K562 (cell line): ENCODE data around the gene P2RX5. TPM values are rescaled to one million over a fixed set of nuclear protein-coding genes. Genes with fewer than 3 reads are reported as not detected.

Experiments used
- CCNT2 ChIP-seq: IDR thresholded peaks from 2 replicates; pipeline ENCODE4 v1.6.1; 2011; ENCODE audit warnings: borderline replicate concordance, low read depth, mild to moderate bottlenecking, moderate library complexity, mixed read lengths, low read length; ENCODE audit not compliant: insufficient read length; ENCODE audit errors: extremely low read depth
- HDAC1 ChIP-seq, 2 experiments: fragments of 450-650 bp; IDR thresholded peaks; 2 replicates each; pipeline ENCODE4 v1.6.1; 2016 to 2017; ENCODE audit warnings: inconsistent platforms in 1 of 2, mild to moderate bottlenecking in 1 of 2, moderate library complexity in 1 of 2
- JUND ChIP-seq, 2 experiments: IDR thresholded peaks; 2 replicates in 1 of 2; 3 replicates in 1 of 2; pipeline ENCODE4 v1.6.1; 2011; ENCODE audit warnings: borderline replicate concordance in 2 of 2, low read depth in 2 of 2, low read length in 2 of 2, improper control_type of control experiment in 1 of 2, missing biosample characterization in 1 of 2, missing genetic modification characterization in 1 of 2, missing genetic modification reagents in 1 of 2
- MITF ChIP-seq: IDR thresholded peaks from 2 replicates; pipeline ENCODE4 v1.6.1; 2014; ENCODE audit warnings: antibody characterized with exemption
- NR1H2 ChIP-seq: sonication (generic); formaldehyde crosslinking; IDR thresholded peaks from 2 replicates; pipeline ENCODE4 v1.4.0; 2020; ENCODE audit warnings: mild to moderate bottlenecking, missing genetic modification reagents
- PRPF4 ChIP-seq: fragments of 200-400 bp; formaldehyde crosslinking; IDR thresholded peaks from one replicate; pipeline ENCODE4 v1.6.1; 2017; ENCODE audit warnings: low read length, low read depth, mild to moderate bottlenecking; ENCODE audit not compliant: insufficient read depth, poor library complexity, severe bottlenecking
- SMAD4 ChIP-seq: fragments of 250-450 bp; sonication (Bioruptor Pico); conservative IDR thresholded peaks from 2 replicates; pipeline ENCODE4 v1.8.0; 2021; ENCODE audit warnings: inconsistent platforms, mild to moderate bottlenecking, moderate library complexity
- TCFL5 ChIP-seq: fragments of 250-450 bp; sonication (Bioruptor Pico); conservative IDR thresholded peaks from 2 replicates; pipeline ENCODE4 v1.6.1; 2021; ENCODE audit warnings: mild to moderate bottlenecking, moderate library complexity, matching md5 sums
- THRB ChIP-seq: fragments of 450-650 bp; formaldehyde crosslinking; conservative IDR thresholded peaks from 2 replicates; pipeline ENCODE4 v1.4.0; 2022; ENCODE audit warnings: mild to moderate bottlenecking, missing genetic modification characterization
- UBTF ChIP-seq, 2 experiments: IDR thresholded peaks; 2 replicates each; pipeline ENCODE4 v1.6.1; 2012; ENCODE audit warnings: improper control_type of control experiment in 2 of 2, low read depth in 2 of 2, low read length in 2 of 2, borderline replicate concordance in 1 of 2
- USF1 ChIP-seq: sonication (generic); formaldehyde crosslinking; IDR thresholded peaks from 2 replicates; pipeline ENCODE4 v1.9.0; 2022; ENCODE audit warnings: mild to moderate bottlenecking, missing genetic modification reagents
- ZFP91 ChIP-seq: sonication (generic); formaldehyde crosslinking; IDR thresholded peaks from 2 replicates; pipeline ENCODE4 v1.8.0; 2022; ENCODE audit warnings: mild to moderate bottlenecking, missing genetic modification reagents
- ZNF133 ChIP-seq: fragments of 250-450 bp; sonication (Bioruptor Pico); IDR thresholded peaks from 2 replicates; pipeline ENCODE4 v1.4.0; 2020; ENCODE audit warnings: mild to moderate bottlenecking
- ZNF384 ChIP-seq: IDR thresholded peaks from 2 replicates; pipeline ENCODE4 v1.6.1; 2012; ENCODE audit warnings: low read depth, low read length, improper control_type of control experiment
- ZSCAN29 ChIP-seq: fragments of 450-650 bp; IDR thresholded peaks from 2 replicates; pipeline ENCODE4 v1.6.1; 2017
- polyA plus RNA-seq, 8 experiments: library from polyadenylated mRNA; depleted of rRNA in 4 of 8; stranded (reverse) in 5 of 8; unstranded in 3 of 8; fragments of >200 nt; fragmentation: Nextera tagmentation in 2 of 8; fragmentation: Illumina TruSeq in 1 of 8; extraction: Ambion mirVana in 2 of 8; extraction: Trizol in 1 of 8; gene quantifications; 2 replicates each; pipeline versions ENCODE4 v1.2.1 to v1.2.3, GENCODE V29; 2011 to 2014; ENCODE audit warnings: inconsistent platforms in 1 of 8, missing spikeins in 1 of 8
- total RNA-seq, 7 experiments: library from RNA; depleted of rRNA in 6 of 7; stranded (reverse); fragments of >200 nt in 6 of 7; fragmentation: Illumina TruSeq in 2 of 7; extraction: Trizol in 2 of 7; gene quantifications; 2 replicates each; pipeline versions ENCODE4 v1.2.1 to v1.2.3, GENCODE V29; 2011 to 2021; ENCODE audit warnings: low replicate concordance in 1 of 7

Gene P2RX5
- total and polyA plus RNA-seq, 9 of the 15 experiments (the other 6 are each of a cell fraction or from before 2014, with no cell fraction given): 0.31 to 4.0 (median 1.3) TPM

GRCh38 chr17:3668279-3669084 is 27.5 kb downstream of the P2RX5 start, which contains the start of the genes EMC6 and TAX1BP3 (continued):
- TF ChIP-seq UBTF (IDR thresholded peaks at IDR 0.05; ENCODE audit: borderline replicate concordance in 1 of 2, low read depth in 2 of 2, low read length in 2 of 2): 0 out of 4 replicates have a peak, but pooled peaks of 1 of the 2 experiments have one; percentile 36
- TF ChIP-seq ZSCAN29: no peak
- TF ChIP-seq SMAD4 (CRISPR knock-in tag): peak; percentile 8; the same call in 1 of the 2 replicates
- TF ChIP-seq ZNF133: no peak
- no peak for TF ChIP-seq ZFP91 (CRISPR knock-in tag)
- TF ChIP-seq NR1H2 (CRISPR knock-in tag): no peak
- peak; percentile 30 for TF ChIP-seq CCNT2
- peak in 1 of 2 experiments; percentile 43; a peak in 1 of 4 replicates for TF ChIP-seq HDAC1 (IDR thresholded peaks at IDR 0.05)
- no peak for TF ChIP-seq MITF
- no peak for TF ChIP-seq TCFL5
- 0 out of 2 replicates have a peak, but pooled peaks have one; percentile 3 for TF ChIP-seq JUND (IDR thresholded peaks at IDR 0.05; ENCODE audit: borderline replicate concordance, low read depth, low read length)
- TF ChIP-seq JUND (tag; IDR thresholded peaks at IDR 0.05; ENCODE audit: borderline replicate concordance, low read depth, low read length): no peak; the same call in 2 of the 3 replicates
- TF ChIP-seq USF1: no peak
- no peak for TF ChIP-seq PRPF4
- TF ChIP-seq ZNF384: no peak
- TF ChIP-seq THRB (CRISPR knock-in tag): no peak
